Measurements from ENCODE around the gene PSORS1C2. TPM values are rescaled to one million over a fixed set of nuclear protein-coding genes. Genes with fewer than 3 reads are reported as not detected.

The PSORS1C2 gene
- total and polyA plus RNA-seq, 2 donors (not counting 3 experiments of a cell fraction or from before 2014, with no cell fraction given) = not detected

DNA sequence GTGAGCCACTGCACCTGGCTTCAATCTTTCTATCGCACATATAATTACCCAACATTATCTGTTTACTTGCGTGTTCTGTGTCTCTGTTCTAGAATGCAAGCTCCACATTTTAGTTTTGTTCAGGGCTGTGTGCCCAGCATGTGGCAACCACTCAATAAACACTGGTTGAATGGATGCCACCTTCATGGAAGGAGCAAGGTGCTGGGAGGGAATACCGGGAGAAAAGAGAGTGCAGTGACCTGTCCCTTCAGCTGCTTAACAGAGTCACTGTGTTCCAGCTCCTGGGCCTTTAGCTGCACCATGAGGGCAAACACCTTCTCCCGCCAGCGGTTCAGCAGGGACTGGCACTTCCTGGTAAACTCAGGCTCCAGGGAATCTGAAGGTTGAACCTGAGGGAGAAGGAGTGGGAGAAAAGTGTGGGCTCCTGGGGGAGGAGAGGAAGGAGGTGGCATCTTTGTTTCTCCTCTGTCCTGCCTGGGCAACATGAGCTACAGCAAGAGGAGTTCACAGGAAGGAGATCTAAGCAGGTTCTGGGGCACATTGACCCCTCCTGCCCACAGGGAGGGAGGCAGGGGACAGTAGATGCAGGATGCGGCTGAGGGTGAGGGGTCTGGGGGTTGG is 11.1 kb upstream of the PSORS1C2 start:
- Histone ChIP-seq H4K20me1 (replicated peaks; ENCODE audit: control insufficient read depth, extremely low read depth, insufficient read depth, low read length) (no peaks in the 10 kb centered on the region), H3K9me1 (replicated peaks; ENCODE audit: control insufficient read depth, extremely low read depth, insufficient read depth, low read length) (no peaks in the 10 kb centered on the region), H3K79me2 (ENCODE audit: control insufficient read depth, insufficient read depth, low read length) (no peaks in the 10 kb centered on the region), H3K4me2 (ENCODE audit: insufficient read depth, low read length) (no peak overlapping the region), H3K27me3 (ENCODE audit: control insufficient read depth in 2 of 2, insufficient read depth in 2 of 2, low read length in 2 of 2) (no peaks in the 10 kb centered on the region), H2AFZ (ENCODE audit: low read depth, low read length) (no peak overlapping the region), H3K4me1 (ENCODE audit: control insufficient read depth, extremely low read depth, insufficient read depth, low read length) (no peaks in the 10 kb centered on the region), H3K4me3 (replicated peaks in 1 of 3; ENCODE audit: insufficient read depth in 1 of 3, low read depth in 1 of 3, low read length in 3 of 3) (no peak overlapping the region), H3K36me3 (ENCODE audit: control insufficient read depth in 2 of 2, extremely low read depth in 1 of 2, insufficient read depth in 2 of 2, low read length in 2 of 2) (peaks cover 0 to 7% of the 10 kb centered on the region in 2 experiments), H3K9me3 (replicated peaks; ENCODE audit: control insufficient read depth, insufficient read depth, low read length) (no peaks in the 10 kb centered on the region), H3K27ac (ENCODE audit: insufficient read depth, low read depth, low read length) (no peak overlapping the region), H3K9ac (replicated peaks; ENCODE audit: extremely low read depth, insufficient read depth, low read length) (no peak overlapping the region)
- FAIRE-seq (no peak), DNase-seq (ENCODE audit: low read depth, low spot score) (no peak)
- CTCF ChIA-PET = interaction anchor here (1.1 to 1.5 kb wide), 2 partner anchors 13 to 43 kb away, joined by 4 to 5 read pairs; no protein-coding TSS in a partner anchor
- no TSS peak for BruUV-seq (replicated peaks)
- intact Hi-C loops (cut with micrococcal nuclease) = no loop called here
- TF ChIP-seq POLR2A (IDR thresholded peaks at IDR 0.05; ENCODE audit: low read depth, low read length) = no peak
- no peak for TF ChIP-seq JUN (IDR thresholded peaks at IDR 0.05; ENCODE audit: borderline replicate concordance, insufficient read depth, insufficient read length, low read depth)
- TF ChIP-seq CTCF (IDR thresholded peaks at IDR 0.05; ENCODE audit: extremely low read depth in 1 of 2, insufficient read depth in 1 of 2, low read depth in 1 of 2, low read length in 2 of 2) = no peak
- dilution Hi-C loops (cut with MboI; ENCODE audit: extremely low pct_ligation_motif_present, low sequenced_read_pairs) = no loop called here
- POLR2A ChIA-PET = no interaction called here

DNA sequence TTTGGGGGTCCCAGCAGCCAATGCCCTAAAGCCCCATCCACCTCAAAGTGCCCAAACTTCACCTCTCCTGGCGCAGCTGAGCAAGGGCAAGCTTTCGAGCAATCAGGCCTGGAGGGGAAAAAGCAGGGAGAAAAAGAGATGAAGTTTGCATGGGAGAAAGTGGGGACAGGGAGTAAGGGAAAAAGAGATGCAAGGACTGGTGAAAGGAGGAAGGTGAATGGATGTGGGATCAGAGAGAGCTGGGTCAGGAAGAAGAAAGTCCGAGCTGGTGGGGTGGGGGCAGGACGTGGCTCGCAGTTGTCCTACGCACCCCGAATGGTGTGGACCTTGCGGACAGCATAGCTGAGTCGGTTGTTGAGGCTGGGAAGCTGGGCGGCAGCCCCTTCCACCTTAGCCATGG is 6.5 kb upstream of the PSORS1C2 start:
- no peaks in the 10 kb centered on the region for H3K9me3 ChIP-seq (replicated peaks; ENCODE audit: control insufficient read depth, insufficient read depth, low read length)
- dilution Hi-C loops (cut with MboI; ENCODE audit: extremely low pct_ligation_motif_present, low sequenced_read_pairs) = no loop called here
- no peaks in the 10 kb centered on the region for H3K27me3 ChIP-seq (ENCODE audit: control insufficient read depth in 2 of 2, insufficient read depth in 2 of 2, low read length in 2 of 2)
- no peak overlapping the region for H3K4me2 ChIP-seq (ENCODE audit: insufficient read depth, low read length)
- no peak overlapping the region for H3K27ac ChIP-seq (ENCODE audit: insufficient read depth, low read depth, low read length)
- no peak for DNase-seq (ENCODE audit: low read depth, low spot score)
- no peaks in the 10 kb centered on the region for H3K79me2 ChIP-seq (ENCODE audit: control insufficient read depth, insufficient read depth, low read length)
- no peak overlapping the region for H2AFZ ChIP-seq (ENCODE audit: low read depth, low read length)
- peaks cover 3% of the 10 kb centered on the region for H3K4me1 ChIP-seq (ENCODE audit: control insufficient read depth, extremely low read depth, insufficient read depth, low read length)
- CTCF ChIA-PET = interaction anchor here (0.9 to 3.3 kb wide), 4 partner anchors 8 to 221 kb away, joined by 3 to 15 read pairs (median 6); no protein-coding TSS in a partner anchor
- TF ChIP-seq FOS (IDR thresholded peaks at IDR 0.05; ENCODE audit: borderline replicate concordance, insufficient read depth, low read length) = no peak
- no peak for TF ChIP-seq MYC (IDR thresholded peaks at IDR 0.05; ENCODE audit: low read depth, low read length)
- TF ChIP-seq CTCF (IDR thresholded peaks at IDR 0.05; ENCODE audit: extremely low read depth in 1 of 2, insufficient read depth in 1 of 2, low read depth in 1 of 2, low read length in 2 of 2) = no peak
- no peaks in the 10 kb centered on the region for H4K20me1 ChIP-seq (replicated peaks; ENCODE audit: control insufficient read depth, extremely low read depth, insufficient read depth, low read length)
- no peak for FAIRE-seq
- no peak overlapping the region for H3K4me3 ChIP-seq (replicated peaks in 1 of 3; ENCODE audit: insufficient read depth in 1 of 3, low read depth in 1 of 3, low read length in 3 of 3)
- no peak overlapping the region for H3K9ac ChIP-seq (replicated peaks; ENCODE audit: extremely low read depth, insufficient read depth, low read length)
- POLR2A ChIA-PET = no interaction called here
- intact Hi-C loops (cut with micrococcal nuclease) = no loop called here
- H3K9me1 ChIP-seq (replicated peaks; ENCODE audit: control insufficient read depth, extremely low read depth, insufficient read depth, low read length) = no peaks in the 10 kb centered on the region
- no TSS peak for BruUV-seq (replicated peaks)
- H3K36me3 ChIP-seq (ENCODE audit: control insufficient read depth in 2 of 2, extremely low read depth in 1 of 2, insufficient read depth in 2 of 2, low read length in 2 of 2) = peaks cover 0 to 15% of the 10 kb centered on the region in 2 experiments
